HG02884 (cell line): ENCODE results near the gene TRIM41.
"Not testable (repeated sequence)": the region's sequence is repeated elsewhere in the genome, so short reads cannot be mapped to it uniquely, and the experiment has no call there.

Experiments
- ATAC-seq: cut with Tn5 transposase; IDR thresholded peaks from one replicate; pipeline ENCODE4 v1.9.1; 2021; ENCODE audit warnings: mild to moderate bottlenecking, moderate library complexity; ENCODE audit not compliant: unreplicated experiment

The TRIM41 gene

DNA sequence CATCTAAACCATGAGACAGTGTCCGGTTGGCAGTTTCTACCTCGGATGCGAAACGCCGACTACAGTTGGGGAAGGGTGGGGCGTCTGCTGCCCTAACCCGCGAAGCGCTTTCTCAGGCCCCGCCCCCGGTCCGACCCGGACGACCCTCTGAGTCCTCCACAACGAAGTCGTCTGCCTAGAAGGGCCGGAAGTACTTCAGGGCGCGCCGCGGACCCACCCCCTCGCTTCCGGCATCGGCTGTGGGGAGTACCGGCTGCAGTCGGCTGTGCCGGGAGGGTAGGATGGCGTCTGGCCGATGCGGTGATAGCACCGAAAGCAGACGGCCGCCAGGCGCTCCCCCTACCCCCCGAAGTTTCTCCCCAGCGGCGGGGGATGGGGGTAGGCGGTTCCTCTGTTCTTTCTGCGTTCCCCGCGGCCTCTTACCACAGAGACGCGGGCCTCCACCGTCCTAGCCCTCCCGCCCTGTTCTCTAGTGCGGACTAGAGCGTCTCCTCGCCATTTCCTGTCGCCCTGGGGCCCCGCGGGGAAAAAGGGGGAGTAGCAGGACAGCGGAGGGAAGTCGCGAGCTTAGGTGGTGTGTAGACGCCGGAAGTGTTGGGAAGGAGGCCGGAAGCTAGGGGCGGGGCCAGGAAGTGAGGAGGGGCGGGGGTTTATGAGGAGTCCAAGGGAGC lies at the start of gene TRIM41:
TRIM41 (plus strand) TSS at position 224 of the 671 bp plus-strand sequence. CDS start 719 bp downstream, outside the sequence.
- peak; percentile 53 for ATAC-seq

DNA sequence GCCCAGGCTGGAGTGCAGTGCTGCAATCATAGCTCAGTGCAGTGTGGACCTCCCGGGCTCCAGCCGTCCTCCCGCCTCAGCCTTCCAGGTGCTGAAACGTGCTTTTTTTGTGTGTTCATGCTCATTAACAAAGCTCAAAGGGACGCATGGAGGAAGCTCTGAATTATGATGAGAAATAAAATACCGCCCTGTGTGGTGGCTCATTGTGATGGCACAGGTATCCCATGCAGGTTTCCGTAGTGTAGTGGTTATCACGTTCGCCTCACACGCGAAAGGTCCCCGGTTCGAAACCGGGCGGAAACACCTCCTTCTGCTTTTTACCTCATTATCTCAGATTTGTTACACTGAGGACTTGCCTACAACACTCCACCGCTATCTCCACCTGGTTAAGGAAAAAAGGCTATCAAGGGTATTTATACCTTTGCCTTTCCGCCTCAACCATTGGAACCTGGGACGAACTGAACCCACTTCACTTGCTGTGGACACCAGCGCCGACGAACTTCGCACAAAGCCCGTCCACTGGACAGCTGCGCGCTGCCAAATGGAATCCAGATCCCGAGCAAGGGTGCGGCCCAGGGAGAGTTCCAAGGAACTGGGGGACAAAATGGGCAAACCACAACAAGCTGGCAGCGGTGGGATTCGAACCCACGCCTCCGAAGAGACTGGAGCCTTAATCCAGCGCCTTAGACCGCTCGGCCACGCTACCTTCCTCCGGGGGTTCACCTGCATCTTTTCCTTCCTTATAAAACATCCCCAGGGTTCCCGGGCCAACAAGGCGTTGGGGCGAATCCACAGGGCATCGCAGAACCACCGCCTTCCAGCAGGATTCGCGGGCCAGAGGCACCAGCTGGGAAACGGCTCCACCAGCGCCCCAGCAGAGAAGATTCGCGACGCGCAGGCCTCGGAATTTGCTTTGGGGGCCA lies 49.4 kb upstream of the TRIM41 start:
- ATAC-seq = peak; percentile 44

GRCh38 chr5:181176254-181176952 lies 46.7 kb upstream of the TRIM41 start:
- ATAC-seq = no peak

GRCh38 chr5:181177559-181177958 lies 45.5 kb upstream of the TRIM41 start:
- ATAC-seq = not testable (repeated sequence)

DNA sequence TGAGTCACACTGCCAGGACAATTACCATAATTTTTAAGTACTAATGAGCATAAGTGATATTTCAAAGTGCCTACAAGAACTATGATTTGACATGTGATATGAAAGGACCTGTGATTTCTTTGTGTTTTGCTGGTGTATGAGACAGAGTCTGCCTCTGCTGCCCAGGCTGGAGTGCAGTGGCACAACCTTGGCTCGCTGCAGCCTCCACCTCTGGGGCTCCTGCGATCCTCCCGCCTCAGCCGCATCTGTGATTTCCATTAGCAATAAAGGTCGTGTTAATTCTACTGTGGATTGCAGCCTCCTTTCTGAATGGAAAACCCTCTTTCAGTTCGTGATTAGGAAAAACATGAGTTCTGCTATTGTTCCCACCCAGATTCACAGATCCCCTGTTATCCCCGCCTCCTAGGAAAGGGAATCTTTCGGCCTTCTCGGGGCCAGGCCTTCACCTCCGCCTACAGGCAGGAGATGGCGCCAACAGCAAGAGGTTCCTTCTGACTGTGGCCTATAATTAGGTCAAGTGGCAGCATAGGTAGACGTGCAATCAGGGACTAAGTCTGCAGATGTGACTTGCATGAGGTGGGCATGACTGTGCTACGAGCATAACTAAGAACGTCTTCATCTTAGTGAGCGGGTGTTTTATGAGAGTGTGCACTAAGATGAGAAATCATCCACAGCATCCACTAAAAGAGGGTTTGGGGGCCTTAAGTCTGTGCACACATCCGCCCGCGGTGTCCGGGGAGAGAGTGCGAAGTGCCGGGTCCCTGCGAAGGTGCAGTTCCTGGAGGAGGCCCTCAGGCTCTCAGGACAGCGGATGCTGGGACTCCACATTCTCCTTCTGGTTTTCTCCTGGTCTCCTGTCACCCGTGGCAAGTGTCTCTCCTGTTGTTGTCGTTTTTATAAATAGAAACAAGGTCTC lies 41.2 kb upstream of the TRIM41 start:
- peak; percentile 74 for ATAC-seq

DNA sequence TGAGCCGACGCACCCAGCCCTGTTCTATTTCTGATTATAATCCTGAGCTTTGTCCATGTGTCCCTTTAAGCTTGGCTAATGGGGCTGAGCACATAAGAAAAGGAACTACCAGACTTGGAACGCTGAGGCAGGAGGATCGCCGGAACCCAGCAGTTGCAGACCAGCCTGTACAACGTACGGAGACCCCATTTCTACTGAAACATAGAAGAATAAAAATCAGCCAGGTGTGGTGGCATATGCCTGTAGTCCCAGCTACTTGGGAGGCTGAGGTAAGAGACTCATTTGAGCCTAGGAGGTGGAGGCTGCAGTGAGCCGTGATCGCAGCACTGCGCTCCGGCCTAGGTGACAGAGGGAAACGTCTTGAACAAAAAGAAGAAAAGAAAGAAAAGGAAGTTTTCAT lies 40.4 kb upstream of the TRIM41 start:
- no peak for ATAC-seq

GRCh38 chr5:181184845-181185216 lies 38.2 kb upstream of the TRIM41 start:
- no peak for ATAC-seq

GRCh38 chr5:181185560-181185959 lies 37.5 kb upstream of the TRIM41 start:
- ATAC-seq = no peak

GRCh38 chr5:181186022-181186421 lies 37.1 kb upstream of the TRIM41 start:
- no peak for ATAC-seq

DNA sequence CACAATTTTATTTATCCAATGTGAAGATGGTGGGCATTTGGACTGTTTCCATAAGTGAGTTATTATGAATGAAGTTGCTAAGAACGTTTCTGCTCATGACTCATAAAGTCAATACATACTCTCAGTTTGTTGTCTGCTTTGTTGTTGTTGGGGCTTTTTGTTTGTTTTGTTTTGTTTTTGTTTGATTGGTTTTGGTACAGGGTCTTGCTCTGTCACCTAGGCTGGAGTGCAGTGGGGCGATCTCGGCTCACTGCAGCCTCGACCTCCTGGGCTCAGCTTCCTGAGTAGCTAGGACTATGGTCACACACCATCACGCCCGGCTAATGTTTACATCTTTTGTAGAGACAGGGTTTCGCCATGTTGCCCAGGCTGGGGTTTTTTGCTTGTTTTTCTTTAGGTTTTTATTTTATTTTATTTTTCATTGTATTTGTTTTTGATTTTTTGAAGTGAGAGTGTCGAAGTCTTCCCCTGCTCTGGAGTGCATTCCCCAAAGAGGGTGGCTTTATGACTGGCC lies 36.0 kb upstream of the TRIM41 start:
- ATAC-seq = no peak

DNA sequence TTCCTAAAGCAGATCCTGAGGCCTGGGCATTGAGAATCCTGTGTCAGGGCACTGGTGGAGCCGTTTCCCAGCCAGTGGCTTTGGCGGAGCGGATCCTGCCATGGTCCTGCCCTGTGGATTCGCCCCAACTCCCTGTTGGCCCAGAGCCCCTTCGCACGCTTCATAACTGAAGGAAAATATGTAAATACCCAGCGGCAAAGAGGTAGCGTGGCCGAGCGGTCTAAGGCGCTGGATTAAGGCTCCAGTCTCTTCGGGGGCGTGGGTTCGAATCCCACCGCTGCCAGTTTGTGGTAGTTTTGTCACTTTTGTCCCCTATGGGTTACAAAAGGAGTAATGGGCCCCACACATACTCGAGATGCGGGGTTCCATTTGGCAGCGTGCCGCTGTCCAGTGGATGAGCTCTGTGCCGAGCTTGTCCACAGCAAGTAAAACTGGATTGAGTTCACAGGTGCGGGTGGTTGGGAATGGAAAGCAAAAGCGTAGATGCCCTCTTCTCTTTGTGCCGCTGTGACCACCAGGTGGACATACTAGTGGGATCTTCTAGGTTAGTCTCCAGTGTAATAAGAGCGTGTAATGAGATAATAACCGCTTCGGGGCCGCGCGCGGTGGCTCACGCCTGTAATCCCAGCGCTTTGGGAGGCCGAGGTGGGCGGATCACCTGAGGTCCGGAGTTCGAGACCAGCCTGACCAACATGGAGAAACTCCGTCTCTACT lies 35.4 kb upstream of the TRIM41 start:
- no peak for ATAC-seq

DNA sequence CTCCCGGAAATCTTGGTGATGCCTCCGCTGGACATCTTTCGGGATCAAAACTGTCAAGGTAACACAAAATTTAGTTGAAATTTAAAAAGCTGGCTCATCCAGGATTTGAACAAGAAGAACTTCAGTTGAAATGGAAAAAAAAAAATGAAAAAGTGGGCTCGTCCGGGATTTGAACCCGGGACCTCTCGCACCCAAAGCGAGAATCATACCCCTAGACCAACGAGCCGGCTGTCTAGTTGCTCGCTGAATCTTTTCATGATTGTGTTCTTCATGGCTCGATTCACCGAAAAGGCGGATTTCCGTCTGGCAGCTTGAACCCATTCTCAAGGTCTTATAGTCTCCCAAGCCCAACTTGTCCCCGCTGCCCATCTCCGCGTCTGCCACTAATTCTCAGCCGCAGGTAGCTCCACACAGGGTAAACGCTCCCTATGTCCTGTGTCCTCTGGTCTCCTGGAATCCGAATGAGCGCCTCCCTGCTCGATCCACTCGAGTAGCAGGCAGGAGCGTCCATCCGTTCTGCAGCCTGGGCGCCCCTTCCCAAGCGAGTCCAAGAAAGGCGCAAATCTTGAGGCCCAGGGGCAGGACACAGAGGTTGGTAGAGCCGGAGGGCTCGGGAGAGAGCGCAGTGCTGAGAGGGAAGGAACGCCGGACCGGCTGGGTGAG lies 34.2 kb upstream of the TRIM41 start:
- no peak for ATAC-seq

DNA sequence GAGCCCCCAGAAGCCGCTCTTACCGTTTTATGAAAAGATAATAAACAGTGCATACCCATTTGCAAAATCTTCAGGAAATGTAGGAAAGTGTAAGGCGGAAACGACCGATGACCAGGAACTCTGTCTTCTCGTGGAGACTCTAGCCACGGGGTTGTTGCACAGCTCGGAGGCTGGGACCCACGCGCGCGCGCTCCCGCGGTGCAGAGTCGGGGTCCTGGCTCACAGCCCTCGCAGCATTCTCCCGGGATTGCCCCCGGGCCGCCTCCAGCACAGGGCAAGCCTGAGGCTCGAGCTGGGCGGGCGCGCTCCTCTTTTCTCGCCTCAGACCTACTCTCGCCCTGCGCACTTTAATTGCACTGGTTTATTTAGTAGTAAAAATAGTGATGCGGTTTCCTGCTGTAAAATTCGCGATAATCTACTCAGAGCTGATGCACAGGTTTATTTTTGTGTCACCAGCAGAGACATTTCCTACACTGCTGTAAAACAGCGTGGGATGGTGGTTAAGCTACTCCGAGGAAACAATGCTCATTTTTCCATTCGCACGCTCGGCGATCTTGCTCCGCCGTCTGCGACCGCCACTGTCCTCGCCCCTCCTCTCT lies 33.6 kb upstream of the TRIM41 start:
- no peak for ATAC-seq

DNA sequence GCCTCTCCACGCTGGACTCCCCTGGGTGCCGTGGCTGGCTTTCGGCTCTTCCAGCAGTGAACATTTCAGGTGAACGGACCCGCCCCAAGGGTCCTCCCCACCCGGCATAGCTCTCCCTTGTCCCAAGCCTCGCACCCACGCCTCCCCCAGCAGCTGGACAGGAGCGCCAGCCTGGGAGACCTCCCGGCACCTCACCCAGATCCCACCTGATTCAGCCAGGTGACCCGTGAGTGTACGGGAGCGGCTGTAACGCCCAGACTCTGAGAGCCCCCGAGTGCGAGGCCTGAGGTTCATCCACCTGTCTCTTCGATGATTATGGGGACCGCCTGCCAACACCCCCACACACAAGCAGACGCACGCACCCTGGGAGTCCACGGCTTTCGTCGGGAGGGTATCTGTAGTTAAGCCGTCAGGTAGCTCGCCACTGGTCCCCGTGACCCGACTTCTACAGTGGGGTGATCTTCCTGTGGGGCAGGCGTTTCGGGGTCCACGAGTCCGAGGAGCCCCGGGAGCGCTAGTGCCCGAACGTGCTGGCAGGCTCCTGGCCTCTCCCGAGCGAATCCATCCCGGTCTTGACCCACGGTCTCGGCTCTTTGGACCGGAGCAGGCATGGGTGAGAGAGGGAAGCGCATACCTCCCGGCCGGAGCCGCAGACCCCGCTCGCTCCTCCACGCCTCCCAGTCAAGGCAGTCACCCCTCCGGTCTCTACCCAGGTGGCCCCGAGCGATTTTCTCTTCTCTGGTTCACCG lies 32.9 kb upstream of the TRIM41 start:
- no peak for ATAC-seq

DNA sequence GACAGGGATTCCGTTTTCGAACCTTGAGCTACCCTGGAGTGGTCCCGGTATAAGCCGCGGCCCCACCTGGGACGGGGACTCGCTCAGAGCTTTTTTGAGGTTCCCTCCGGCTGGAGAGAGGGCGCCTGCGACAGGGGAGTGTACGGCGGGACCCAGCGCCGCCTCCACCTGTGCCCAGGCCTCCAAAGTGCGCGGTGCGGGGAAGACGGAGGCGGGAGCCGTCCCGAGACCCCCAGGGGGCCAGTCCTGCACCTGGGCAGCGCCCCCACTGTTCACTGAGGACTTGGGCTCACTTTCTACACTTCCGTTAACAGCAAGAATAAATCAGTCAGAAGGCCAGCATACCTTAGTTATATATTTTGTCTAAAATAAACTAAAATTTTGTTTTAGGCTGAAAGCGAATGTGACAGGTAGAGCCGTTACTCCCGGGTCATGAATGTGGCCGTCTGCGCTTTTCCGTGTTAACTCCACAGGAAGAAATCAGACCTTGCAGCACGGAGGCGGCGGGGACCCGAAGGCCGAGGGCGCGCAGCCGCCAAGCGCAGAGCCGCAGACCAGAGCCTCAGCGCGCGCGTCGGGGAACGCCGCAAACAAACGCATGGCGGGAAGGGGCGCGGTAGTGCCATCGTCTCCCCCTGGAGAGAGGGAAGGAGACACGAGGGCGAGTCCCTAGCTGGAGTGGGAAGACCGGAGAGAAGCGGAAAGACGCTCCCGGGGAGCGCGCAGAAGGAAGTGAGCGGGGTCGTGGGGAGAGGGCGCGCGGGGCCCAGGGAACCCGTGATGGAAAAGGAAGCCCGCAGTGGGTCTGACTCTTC lies 32.2 kb upstream of the TRIM41 start:
- peak; percentile 3 for ATAC-seq

GRCh38 chr5:181191526-181192336 lies 31.4 kb upstream of the TRIM41 start:
- peak; percentile 51 for ATAC-seq
